ENCODE measurements around the gene TUBA8.
"Not testable (repeated sequence)": the region's sequence is repeated elsewhere in the genome, so short reads cannot be mapped to it uniquely, and the experiment has no call there.

Gene TUBA8

DNA sequence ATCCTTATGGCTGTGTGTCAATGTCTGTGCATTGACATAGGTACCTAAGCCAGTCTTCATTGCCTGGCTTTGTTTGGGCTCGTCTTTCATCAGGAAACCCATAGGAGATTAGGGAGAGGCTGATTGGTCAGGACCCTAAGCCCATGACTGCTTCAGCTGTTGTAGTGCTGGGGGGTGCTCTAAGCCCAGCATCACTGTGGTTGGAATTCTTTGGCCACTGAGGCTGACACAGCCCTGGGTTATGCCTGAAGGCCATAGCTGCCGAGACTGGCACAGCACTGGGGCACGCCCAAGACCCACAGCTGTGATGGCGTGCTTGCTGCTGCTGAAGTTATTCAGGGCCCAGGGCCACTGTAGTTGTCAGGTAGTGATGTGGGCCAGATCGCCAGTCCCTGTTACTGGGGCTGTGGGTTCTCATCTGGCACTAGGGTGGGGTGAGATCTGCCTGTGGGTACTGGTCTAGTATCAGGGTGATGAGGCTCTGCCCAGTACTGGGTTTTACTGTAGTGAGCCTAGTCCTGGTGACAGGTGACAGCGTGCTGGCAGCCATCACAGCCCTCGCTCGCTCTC is 44.3 kb downstream of the TUBA8 start:
- H3K27ac ChIP-seq (ENCODE audit: low read depth, low read length, severe bottlenecking), result no peak overlapping the region
- 88 to 93% methylated on average over 5 to 8 of the region's 8 CpGs for WGBS, 2 experiments (ENCODE audit: insufficient coverage in 2 of 2)
- peaks cover 11% of the 10 kb centered on the region for H3K4me1 ChIP-seq (ENCODE audit: control insufficient read depth, insufficient read depth, low read length, poor library complexity, severe bottlenecking)
- no peaks in the 10 kb centered on the region for H3K9me3 ChIP-seq (ENCODE audit: control insufficient read depth, low read length)
- no peaks in the 10 kb centered on the region for H3K36me3 ChIP-seq (ENCODE audit: control insufficient read depth, insufficient read depth, low read length)
- no peak overlapping the region for H3K4me3 ChIP-seq (ENCODE audit: extremely low read depth, insufficient read depth, low read length, poor library complexity, severe bottlenecking)

- WGBS, 2 experiments (ENCODE audit: insufficient coverage in 2 of 2), result 96% methylated on average over 16 to 21 of the region's 34 CpGs
Measured at GRCh38 chr22:18155546-18155945, 44.9 kb downstream of the TUBA8 start.

GRCh38 chr22:18156878-18157713 is 46.5 kb downstream of the TUBA8 start:
- H3K27ac ChIP-seq (ENCODE audit: low read depth, low read length, severe bottlenecking), result peak overlapping the region; percentile 57
- no peak overlapping the region for H3K4me3 ChIP-seq (ENCODE audit: extremely low read depth, insufficient read depth, low read length, poor library complexity, severe bottlenecking)
- H3K4me1 ChIP-seq (ENCODE audit: control insufficient read depth, insufficient read depth, low read length, poor library complexity, severe bottlenecking), result peaks cover 11% of the 10 kb centered on the region
- no peaks in the 10 kb centered on the region for H3K9me3 ChIP-seq (ENCODE audit: control insufficient read depth, low read length)
- 26 to 33% methylated on average over 19 to 20 of the region's 24 CpGs for WGBS, 2 experiments (ENCODE audit: insufficient coverage in 2 of 2)
- no peaks in the 10 kb centered on the region for H3K36me3 ChIP-seq (ENCODE audit: control insufficient read depth, insufficient read depth, low read length)

More at GRCh38 chr22:18155546-18155945, 44.9 kb downstream of the TUBA8 start:
- peaks cover 11% of the 10 kb centered on the region for H3K4me1 ChIP-seq (ENCODE audit: control insufficient read depth, insufficient read depth, low read length, poor library complexity, severe bottlenecking)
- not testable (repeated sequence) for H3K27ac ChIP-seq (ENCODE audit: low read depth, low read length, severe bottlenecking); H3K4me3 ChIP-seq (ENCODE audit: extremely low read depth, insufficient read depth, low read length, poor library complexity, severe bottlenecking); H3K9me3 ChIP-seq (ENCODE audit: control insufficient read depth, low read length); H3K36me3 ChIP-seq (ENCODE audit: control insufficient read depth, insufficient read depth, low read length)

- WGBS, 2 experiments (ENCODE audit: insufficient coverage in 2 of 2), result 47 to 55% methylated on average over 9 to 12 of the region's 12 CpGs
- peak overlapping the region; percentile 57 for H3K27ac ChIP-seq (ENCODE audit: low read depth, low read length, severe bottlenecking)
- H3K36me3 ChIP-seq (ENCODE audit: control insufficient read depth, insufficient read depth, low read length), result no peaks in the 10 kb centered on the region
- peaks cover 11% of the 10 kb centered on the region for H3K4me1 ChIP-seq (ENCODE audit: control insufficient read depth, insufficient read depth, low read length, poor library complexity, severe bottlenecking)
- no peaks in the 10 kb centered on the region for H3K9me3 ChIP-seq (ENCODE audit: control insufficient read depth, low read length)
- H3K4me3 ChIP-seq (ENCODE audit: extremely low read depth, insufficient read depth, low read length, poor library complexity, severe bottlenecking), result no peak overlapping the region
Measured at GRCh38 chr22:18157714-18158028, 47.1 kb downstream of the TUBA8 start.

DNA sequence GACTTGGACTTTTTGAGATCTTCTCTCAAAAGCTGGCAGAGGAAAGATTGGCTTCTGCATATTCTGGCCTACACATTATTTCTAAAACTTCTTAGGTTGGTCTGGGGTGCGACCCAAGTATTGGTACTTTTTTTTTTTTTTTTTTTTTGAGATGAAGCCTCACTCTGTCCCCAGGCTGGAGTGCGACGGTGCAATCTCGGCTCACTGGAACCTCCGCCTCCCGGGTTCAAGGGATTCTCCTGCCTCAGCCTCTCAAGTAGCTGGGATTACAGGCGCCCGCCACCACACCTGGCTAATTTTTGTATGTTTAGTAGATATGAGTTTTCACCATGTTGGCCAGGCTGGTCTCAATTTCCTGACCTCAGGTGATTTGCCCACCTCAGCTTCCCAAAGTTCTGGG is 50.0 kb downstream of the TUBA8 start:
- H3K27ac ChIP-seq (ENCODE audit: low read depth, low read length, severe bottlenecking); H3K4me3 ChIP-seq (ENCODE audit: extremely low read depth, insufficient read depth, low read length, poor library complexity, severe bottlenecking); H3K9me3 ChIP-seq (ENCODE audit: control insufficient read depth, low read length); H3K36me3 ChIP-seq (ENCODE audit: control insufficient read depth, insufficient read depth, low read length): not testable (repeated sequence)
- peaks cover 11% of the 10 kb centered on the region for H3K4me1 ChIP-seq (ENCODE audit: control insufficient read depth, insufficient read depth, low read length, poor library complexity, severe bottlenecking)
- 100% methylated on average over 2 of the region's 8 CpGs; no CpG with 5 or more reads in 1 of the 2 experiments for WGBS, 2 experiments (ENCODE audit: insufficient coverage in 2 of 2)

GRCh38 chr22:18163843-18164242 is 53.2 kb downstream of the TUBA8 start:
- not testable (repeated sequence) for H3K4me3 ChIP-seq (ENCODE audit: extremely low read depth, insufficient read depth, low read length, poor library complexity, severe bottlenecking); H3K9me3 ChIP-seq (ENCODE audit: control insufficient read depth, low read length); H3K27ac ChIP-seq (ENCODE audit: low read depth, low read length, severe bottlenecking); H3K36me3 ChIP-seq (ENCODE audit: control insufficient read depth, insufficient read depth, low read length); H3K4me1 ChIP-seq (ENCODE audit: control insufficient read depth, insufficient read depth, low read length, poor library complexity, severe bottlenecking)
- 83 to 93% methylated on average over 3 to 4 of the region's 7 CpGs for WGBS, 2 experiments (ENCODE audit: insufficient coverage in 2 of 2)

- H3K4me1 ChIP-seq (ENCODE audit: control insufficient read depth, insufficient read depth, low read length, poor library complexity, severe bottlenecking); H3K36me3 ChIP-seq (ENCODE audit: control insufficient read depth, insufficient read depth, low read length): not testable (repeated sequence)
Measured at GRCh38 chr22:18164584-18164983, 54.0 kb downstream of the TUBA8 start.

GRCh38 chr22:18165356-18165755 is 54.7 kb downstream of the TUBA8 start:
- not testable (repeated sequence) for H3K9me3 ChIP-seq (ENCODE audit: control insufficient read depth, low read length); H3K36me3 ChIP-seq (ENCODE audit: control insufficient read depth, insufficient read depth, low read length); H3K27ac ChIP-seq (ENCODE audit: low read depth, low read length, severe bottlenecking); H3K4me1 ChIP-seq (ENCODE audit: control insufficient read depth, insufficient read depth, low read length, poor library complexity, severe bottlenecking); H3K4me3 ChIP-seq (ENCODE audit: extremely low read depth, insufficient read depth, low read length, poor library complexity, severe bottlenecking)
- whole genome bisulfite sequencing, 2 experiments (ENCODE audit: insufficient coverage in 2 of 2), result no CpG with 5 or more reads among the region's 7 CpGs

More at GRCh38 chr22:18164584-18164983, 54.0 kb downstream of the TUBA8 start:
- H3K27ac ChIP-seq (ENCODE audit: low read depth, low read length, severe bottlenecking); H3K9me3 ChIP-seq (ENCODE audit: control insufficient read depth, low read length); H3K4me3 ChIP-seq (ENCODE audit: extremely low read depth, insufficient read depth, low read length, poor library complexity, severe bottlenecking): not testable (repeated sequence)
- WGBS, 2 experiments (ENCODE audit: insufficient coverage in 2 of 2), result 46% methylated on average over 3 of the region's 8 CpGs; no CpG with 5 or more reads in 1 of the 2 experiments

DNA sequence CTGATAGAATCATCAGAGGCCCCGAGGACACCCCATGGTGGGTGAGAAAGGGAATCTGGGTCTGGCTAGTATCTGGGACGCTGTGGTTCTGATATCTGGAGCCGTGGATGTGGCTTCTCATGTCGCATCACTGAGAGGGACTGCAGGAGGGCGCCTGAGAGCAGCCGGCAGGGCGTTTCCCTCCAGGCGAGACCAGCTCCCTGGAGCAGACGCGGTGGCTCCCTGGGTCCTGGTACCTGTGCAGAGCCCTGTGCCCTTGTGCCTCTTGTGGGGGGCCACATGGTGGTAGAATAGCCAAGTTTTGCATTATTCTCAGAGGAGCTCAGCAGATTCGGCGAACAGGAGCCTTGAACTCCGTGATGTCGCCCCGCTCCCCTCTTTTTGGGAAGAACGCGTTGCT is 59.7 kb downstream of the TUBA8 start:
- not testable (repeated sequence) for H3K27ac ChIP-seq (ENCODE audit: low read depth, low read length, severe bottlenecking); H3K9me3 ChIP-seq (ENCODE audit: control insufficient read depth, low read length); H3K4me1 ChIP-seq (ENCODE audit: control insufficient read depth, insufficient read depth, low read length, poor library complexity, severe bottlenecking); H3K36me3 ChIP-seq (ENCODE audit: control insufficient read depth, insufficient read depth, low read length); H3K4me3 ChIP-seq (ENCODE audit: extremely low read depth, insufficient read depth, low read length, poor library complexity, severe bottlenecking)
- WGBS, 2 experiments (ENCODE audit: insufficient coverage in 2 of 2), result 60 to 82% methylated on average over 4 to 9 of the region's 17 CpGs

- H3K4me3 ChIP-seq (ENCODE audit: extremely low read depth, insufficient read depth, low read length, poor library complexity, severe bottlenecking); H3K4me1 ChIP-seq (ENCODE audit: control insufficient read depth, insufficient read depth, low read length, poor library complexity, severe bottlenecking); H3K9me3 ChIP-seq (ENCODE audit: control insufficient read depth, low read length); H3K36me3 ChIP-seq (ENCODE audit: control insufficient read depth, insufficient read depth, low read length); H3K27ac ChIP-seq (ENCODE audit: low read depth, low read length, severe bottlenecking): not testable (repeated sequence)
- no CpG with 5 or more reads among the region's 3 CpGs for WGBS, 2 experiments (ENCODE audit: insufficient coverage in 2 of 2)
Measured at GRCh38 chr22:18172203-18172602, 61.6 kb downstream of the TUBA8 start.

GRCh38 chr22:18172776-18173175 is 62.2 kb downstream of the TUBA8 start:
- not testable (repeated sequence) for H3K36me3 ChIP-seq (ENCODE audit: control insufficient read depth, insufficient read depth, low read length); H3K4me3 ChIP-seq (ENCODE audit: extremely low read depth, insufficient read depth, low read length, poor library complexity, severe bottlenecking); H3K4me1 ChIP-seq (ENCODE audit: control insufficient read depth, insufficient read depth, low read length, poor library complexity, severe bottlenecking); H3K9me3 ChIP-seq (ENCODE audit: control insufficient read depth, low read length); H3K27ac ChIP-seq (ENCODE audit: low read depth, low read length, severe bottlenecking)
- WGBS, 2 experiments (ENCODE audit: insufficient coverage in 2 of 2), result 84% methylated on average over 3 of the region's 8 CpGs; no CpG with 5 or more reads in 1 of the 2 experiments

Measured in mesodermal cell (in vitro differentiated cells).